ENCODE measurements around the gene POC1A.
"Not testable (repeated sequence)": the region's sequence is repeated elsewhere in the genome, so short reads cannot be mapped to it uniquely, and the experiment has no call there.

Gene POC1A

GRCh38 chr3:52153389-52154096 is 680 bp downstream of the POC1A start:
- H2BK15ac ChIP-seq (ENCODE audit: low read depth, poor library complexity, severe bottlenecking): no peak overlapping the region
- H2BK5ac ChIP-seq (ENCODE audit: low read depth, low read length, poor library complexity, severe bottlenecking): no peak overlapping the region
- H3K79me1 ChIP-seq (replicated peaks; ENCODE audit: low read length, poor library complexity, severe bottlenecking): peaks cover 21% of the 10 kb centered on the region
- no peaks in the 10 kb centered on the region for H3K27me3 ChIP-seq (ENCODE audit: control insufficient read depth in 1 of 2, insufficient read depth in 1 of 2, low read length in 2 of 2)
- no peak overlapping the region for H3K4ac ChIP-seq (ENCODE audit: low read depth in 1 of 2, low read length in 2 of 2)
- no peak overlapping the region for H3K27ac ChIP-seq (ENCODE audit: low read length, poor library complexity, severe bottlenecking)
- peaks cover 13% of the 10 kb centered on the region for H3K4me1 ChIP-seq (ENCODE audit: control insufficient read depth, insufficient read depth, low read depth, low read length)
- DNase-seq: peak; percentile 25
- H4K8ac ChIP-seq (ENCODE audit: low read length): no peak overlapping the region
- no peak overlapping the region for H3K18ac ChIP-seq (ENCODE audit: low read depth in 1 of 2, low read length in 2 of 2)
- H2AK5ac ChIP-seq (ENCODE audit: low read length, severe bottlenecking): no peak overlapping the region
- no peak overlapping the region for H3K23ac ChIP-seq (ENCODE audit: low read length in 2 of 2)
- peak overlapping the region; percentile 98 for H3K4me2 ChIP-seq (ENCODE audit: low read length, poor library complexity, severe bottlenecking)
- H2BK12ac ChIP-seq (ENCODE audit: low read length in 2 of 2): no peak overlapping the region
- H3K9ac ChIP-seq (ENCODE audit: low read length): peak overlapping the region; percentile 95
- no peak overlapping the region for H2AFZ ChIP-seq (ENCODE audit: low read depth, low read length)
- H3K14ac ChIP-seq (ENCODE audit: low read length in 2 of 2): no peak overlapping the region
- H3K4me3 ChIP-seq (ENCODE audit: insufficient read depth in 1 of 2, low read depth in 1 of 2, low read length in 2 of 2): peak overlapping the region; percentile 86 to 87
- 13% methylated on average over 18 of the region's 18 CpGs for WGBS
- peaks cover 10 to 14% of the 10 kb centered on the region in 2 experiments for H3K36me3 ChIP-seq (ENCODE audit: control insufficient read depth in 1 of 2, insufficient read depth in 2 of 2, low read depth in 1 of 2, low read length in 2 of 2)
- H4K91ac ChIP-seq (ENCODE audit: low read length): no peak overlapping the region
- no peaks in the 10 kb centered on the region for H3K9me3 ChIP-seq (ENCODE audit: control insufficient read depth, low read length)
- no peak overlapping the region for H2BK120ac ChIP-seq (ENCODE audit: low read depth, low read length)

GRCh38 chr3:52151991-52152390 is 2.2 kb downstream of the POC1A start:
- H2BK15ac ChIP-seq (ENCODE audit: low read depth, poor library complexity, severe bottlenecking); H3K9me3 ChIP-seq (ENCODE audit: control insufficient read depth, low read length); H3K27ac ChIP-seq (ENCODE audit: low read length, poor library complexity, severe bottlenecking); H3K4ac ChIP-seq (ENCODE audit: low read depth in 1 of 2, low read length in 2 of 2); H2BK12ac ChIP-seq (ENCODE audit: low read length in 2 of 2); H3K4me3 ChIP-seq (ENCODE audit: insufficient read depth in 1 of 2, low read depth in 1 of 2, low read length in 2 of 2); H3K4me2 ChIP-seq (ENCODE audit: low read length, poor library complexity, severe bottlenecking); H2BK120ac ChIP-seq (ENCODE audit: low read depth, low read length); DNase-seq; H3K14ac ChIP-seq (ENCODE audit: low read length in 2 of 2); H3K27me3 ChIP-seq (ENCODE audit: control insufficient read depth in 1 of 2, insufficient read depth in 1 of 2, low read length in 2 of 2); H3K23ac ChIP-seq (ENCODE audit: low read length in 2 of 2); H2BK5ac ChIP-seq (ENCODE audit: low read depth, low read length, poor library complexity, severe bottlenecking); H4K91ac ChIP-seq (ENCODE audit: low read length); H2AFZ ChIP-seq (ENCODE audit: low read depth, low read length); H3K9ac ChIP-seq (ENCODE audit: low read length); H2AK5ac ChIP-seq (ENCODE audit: low read length, severe bottlenecking); H3K18ac ChIP-seq (ENCODE audit: low read depth in 1 of 2, low read length in 2 of 2); H4K8ac ChIP-seq (ENCODE audit: low read length): not testable (repeated sequence)
- peaks cover 17% of the 10 kb centered on the region in 2 experiments for H3K36me3 ChIP-seq (ENCODE audit: control insufficient read depth in 1 of 2, insufficient read depth in 2 of 2, low read depth in 1 of 2, low read length in 2 of 2)
- 96% methylated on average over 4 of the region's 4 CpGs for WGBS
- peaks cover 21% of the 10 kb centered on the region for H3K79me1 ChIP-seq (replicated peaks; ENCODE audit: low read length, poor library complexity, severe bottlenecking)
- peaks cover 13% of the 10 kb centered on the region for H3K4me1 ChIP-seq (ENCODE audit: control insufficient read depth, insufficient read depth, low read depth, low read length)

- no peak overlapping the region for H3K23ac ChIP-seq (ENCODE audit: low read length in 2 of 2)
Observed at GRCh38 chr3:52150860-52151259, 3.4 kb downstream of the POC1A start.

GRCh38 chr3:52150357-52150756 is 3.9 kb downstream of the POC1A start:
- H2BK15ac ChIP-seq (ENCODE audit: low read depth, poor library complexity, severe bottlenecking): no peak overlapping the region
- H3K36me3 ChIP-seq (ENCODE audit: control insufficient read depth in 1 of 2, insufficient read depth in 2 of 2, low read depth in 1 of 2, low read length in 2 of 2): peaks cover 32 to 34% of the 10 kb centered on the region in 2 experiments
- H3K9me3 ChIP-seq (ENCODE audit: control insufficient read depth, low read length): no peaks in the 10 kb centered on the region
- no peaks in the 10 kb centered on the region for H3K27me3 ChIP-seq (ENCODE audit: control insufficient read depth in 1 of 2, insufficient read depth in 1 of 2, low read length in 2 of 2)
- H3K4me3 ChIP-seq (ENCODE audit: insufficient read depth in 1 of 2, low read depth in 1 of 2, low read length in 2 of 2): no peak overlapping the region
- H4K91ac ChIP-seq (ENCODE audit: low read length): no peak overlapping the region
- no peak overlapping the region for H2BK120ac ChIP-seq (ENCODE audit: low read depth, low read length)
- no peak for DNase-seq
- no peak overlapping the region for H3K27ac ChIP-seq (ENCODE audit: low read length, poor library complexity, severe bottlenecking)
- peaks cover 13% of the 10 kb centered on the region for H3K4me1 ChIP-seq (ENCODE audit: control insufficient read depth, insufficient read depth, low read depth, low read length)
- no peak overlapping the region for H2AFZ ChIP-seq (ENCODE audit: low read depth, low read length)
- H4K8ac ChIP-seq (ENCODE audit: low read length): no peak overlapping the region
- WGBS: 92% methylated on average over 3 of the region's 3 CpGs
- H3K4me2 ChIP-seq (ENCODE audit: low read length, poor library complexity, severe bottlenecking): no peak overlapping the region
- no peak overlapping the region for H3K14ac ChIP-seq (ENCODE audit: low read length in 2 of 2)
- H3K4ac ChIP-seq (ENCODE audit: low read depth in 1 of 2, low read length in 2 of 2): no peak overlapping the region
- H3K18ac ChIP-seq (ENCODE audit: low read depth in 1 of 2, low read length in 2 of 2): no peak overlapping the region
- no peak overlapping the region for H2BK12ac ChIP-seq (ENCODE audit: low read length in 2 of 2)
- H3K79me1 ChIP-seq (replicated peaks; ENCODE audit: low read length, poor library complexity, severe bottlenecking): peaks cover 21% of the 10 kb centered on the region
- H3K9ac ChIP-seq (ENCODE audit: low read length): no peak overlapping the region
- H2AK5ac ChIP-seq (ENCODE audit: low read length, severe bottlenecking): no peak overlapping the region
- no peak overlapping the region for H3K23ac ChIP-seq (ENCODE audit: low read length in 2 of 2)
- H2BK5ac ChIP-seq (ENCODE audit: low read depth, low read length, poor library complexity, severe bottlenecking): no peak overlapping the region

More at GRCh38 chr3:52150860-52151259, 3.4 kb downstream of the POC1A start:
- no peak overlapping the region for H3K4me2 ChIP-seq (ENCODE audit: low read length, poor library complexity, severe bottlenecking)
- H3K18ac ChIP-seq (ENCODE audit: low read depth in 1 of 2, low read length in 2 of 2): no peak overlapping the region
- DNase-seq: no peak
- H3K4me3 ChIP-seq (ENCODE audit: insufficient read depth in 1 of 2, low read depth in 1 of 2, low read length in 2 of 2): no peak overlapping the region
- H2BK120ac ChIP-seq (ENCODE audit: low read depth, low read length): no peak overlapping the region
- no peak overlapping the region for H2BK12ac ChIP-seq (ENCODE audit: low read length in 2 of 2)
- H4K8ac ChIP-seq (ENCODE audit: low read length): no peak overlapping the region
- peaks cover 27 to 29% of the 10 kb centered on the region in 2 experiments for H3K36me3 ChIP-seq (ENCODE audit: control insufficient read depth in 1 of 2, insufficient read depth in 2 of 2, low read depth in 1 of 2, low read length in 2 of 2)
- H3K4me1 ChIP-seq (ENCODE audit: control insufficient read depth, insufficient read depth, low read depth, low read length): peaks cover 13% of the 10 kb centered on the region
- H2BK5ac ChIP-seq (ENCODE audit: low read depth, low read length, poor library complexity, severe bottlenecking): no peak overlapping the region
- no peak overlapping the region for H2AK5ac ChIP-seq (ENCODE audit: low read length, severe bottlenecking)
- H3K27me3 ChIP-seq (ENCODE audit: control insufficient read depth in 1 of 2, insufficient read depth in 1 of 2, low read length in 2 of 2): no peaks in the 10 kb centered on the region
- WGBS: 88% methylated on average over 3 of the region's 4 CpGs
- H3K9ac ChIP-seq (ENCODE audit: low read length): no peak overlapping the region
- H4K91ac ChIP-seq (ENCODE audit: low read length): no peak overlapping the region
- H3K79me1 ChIP-seq (replicated peaks; ENCODE audit: low read length, poor library complexity, severe bottlenecking): peaks cover 21% of the 10 kb centered on the region
- no peak overlapping the region for H3K27ac ChIP-seq (ENCODE audit: low read length, poor library complexity, severe bottlenecking)
- H2AFZ ChIP-seq (ENCODE audit: low read depth, low read length): no peak overlapping the region
- H3K14ac ChIP-seq (ENCODE audit: low read length in 2 of 2): no peak overlapping the region
- no peak overlapping the region for H2BK15ac ChIP-seq (ENCODE audit: low read depth, poor library complexity, severe bottlenecking)
- no peak overlapping the region for H3K4ac ChIP-seq (ENCODE audit: low read depth in 1 of 2, low read length in 2 of 2)
- no peaks in the 10 kb centered on the region for H3K9me3 ChIP-seq (ENCODE audit: control insufficient read depth, low read length)

All from mesenchymal stem cell (in vitro differentiated cells and primary cell).